Panc1 (cell line): ENCODE data around the gene SAT2.

Experiments
- POLR2AphosphoS5 ChIP-seq: IDR thresholded peaks from 2 replicates; pipeline ENCODE4 v1.6.1; 2012; ENCODE audit warnings: mild to moderate bottlenecking, low read depth, low read length, moderate library complexity
- SIN3A ChIP-seq: IDR thresholded peaks from 2 replicates; pipeline ENCODE4 v1.6.1; 2012; ENCODE audit warnings: low read depth, mild to moderate bottlenecking, low read length, moderate library complexity, borderline replicate concordance; ENCODE audit not compliant: insufficient read depth
- TF ChIP-seq, protein P1 (sequence below): fragments of 450-650 bp; IDR thresholded peaks from 2 replicates; pipeline ENCODE4 v1.5.1; 2017; ENCODE audit warnings: mild to moderate bottlenecking

GRCh38 chr17:7620835-7621234 lies 6.8 kb downstream of the SAT2 start:
- TF ChIP-seq, protein P1, sequence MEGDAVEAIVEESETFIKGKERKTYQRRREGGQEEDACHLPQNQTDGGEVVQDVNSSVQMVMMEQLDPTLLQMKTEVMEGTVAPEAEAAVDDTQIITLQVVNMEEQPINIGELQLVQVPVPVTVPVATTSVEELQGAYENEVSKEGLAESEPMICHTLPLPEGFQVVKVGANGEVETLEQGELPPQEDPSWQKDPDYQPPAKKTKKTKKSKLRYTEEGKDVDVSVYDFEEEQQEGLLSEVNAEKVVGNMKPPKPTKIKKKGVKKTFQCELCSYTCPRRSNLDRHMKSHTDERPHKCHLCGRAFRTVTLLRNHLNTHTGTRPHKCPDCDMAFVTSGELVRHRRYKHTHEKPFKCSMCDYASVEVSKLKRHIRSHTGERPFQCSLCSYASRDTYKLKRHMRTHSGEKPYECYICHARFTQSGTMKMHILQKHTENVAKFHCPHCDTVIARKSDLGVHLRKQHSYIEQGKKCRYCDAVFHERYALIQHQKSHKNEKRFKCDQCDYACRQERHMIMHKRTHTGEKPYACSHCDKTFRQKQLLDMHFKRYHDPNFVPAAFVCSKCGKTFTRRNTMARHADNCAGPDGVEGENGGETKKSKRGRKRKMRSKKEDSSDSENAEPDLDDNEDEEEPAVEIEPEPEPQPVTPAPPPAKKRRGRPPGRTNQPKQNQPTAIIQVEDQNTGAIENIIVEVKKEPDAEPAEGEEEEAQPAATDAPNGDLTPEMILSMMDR: no peak
- no peak for TF ChIP-seq SIN3A
- TF ChIP-seq POLR2AphosphoS5: no peak
